Hematopoietic multipotent progenitor cell treated with erythropoietin and hydrocortisone succinate and interleukin-3 and kit ligand, for 17 days (in vitro differentiated cells): ENCODE measurements around the gene CCRL2.
"Not testable (repeated sequence)": the region's sequence is repeated elsewhere in the genome, so short reads cannot be mapped to it uniquely, and the experiment has no call there.

ENCODE experiments used
- DNase-seq: peaks from one replicate; pipeline ENCODE4 v3.0.0-alpha.2; 2015; ENCODE audit warnings: low spot score

The CCRL2 gene

DNA sequence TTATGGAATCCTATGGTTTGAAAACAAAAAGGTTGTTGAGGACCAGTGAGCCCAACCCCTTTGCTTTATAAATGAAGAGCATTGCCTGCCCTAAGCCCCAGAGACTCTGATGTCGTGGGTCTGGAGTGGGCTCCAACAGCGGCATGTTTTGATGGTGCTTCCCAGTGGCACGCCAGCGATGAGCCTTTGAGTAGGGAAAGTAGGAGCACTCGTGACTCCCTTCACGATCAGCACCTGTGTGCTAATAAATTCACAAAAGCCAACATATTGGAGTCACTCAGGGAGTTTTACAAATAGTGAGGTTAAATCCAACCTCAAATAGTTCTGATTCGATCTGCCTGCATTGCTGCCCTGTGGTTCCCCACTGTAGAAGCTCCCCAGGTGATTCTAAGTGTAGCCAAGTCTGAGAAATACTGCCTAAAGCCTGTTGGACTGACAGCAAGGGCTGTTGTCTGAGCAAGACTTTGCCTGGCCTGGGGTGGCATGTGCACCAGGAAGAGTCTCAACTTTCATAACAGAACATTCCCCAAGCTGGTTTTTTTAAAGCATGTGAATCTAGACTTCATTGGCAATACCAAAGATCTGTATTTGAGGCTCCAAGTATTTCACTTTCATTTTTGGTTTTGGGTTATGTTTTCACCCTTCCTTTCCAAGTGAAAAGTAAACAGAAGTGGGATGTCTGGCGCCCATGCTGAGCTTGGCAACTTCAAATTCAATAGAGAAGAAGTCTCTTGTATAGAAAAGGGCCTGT lies 26.4 kb upstream of the CCRL2 start:
- no peak for DNase-seq

DNA sequence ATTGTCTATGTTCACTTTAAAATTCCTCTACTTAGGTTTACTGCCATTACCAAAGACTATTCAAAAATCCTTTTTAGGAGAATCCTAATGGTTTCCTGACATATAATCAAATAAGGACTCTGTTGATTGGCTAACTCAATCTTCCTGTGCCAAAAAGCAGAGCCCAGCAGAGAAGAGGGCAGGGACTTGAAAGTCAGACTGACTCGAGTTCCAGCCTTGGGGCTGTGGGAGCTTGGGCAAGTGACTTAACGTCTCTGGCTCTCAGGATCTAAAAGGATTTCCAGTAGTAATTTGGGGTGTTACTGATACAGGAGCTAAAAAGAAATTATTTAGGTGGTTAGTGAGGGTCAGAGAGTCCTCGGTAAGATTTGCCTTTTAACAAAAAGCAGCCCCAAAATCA lies 25.4 kb upstream of the CCRL2 start:
- no peak for DNase-seq

DNA sequence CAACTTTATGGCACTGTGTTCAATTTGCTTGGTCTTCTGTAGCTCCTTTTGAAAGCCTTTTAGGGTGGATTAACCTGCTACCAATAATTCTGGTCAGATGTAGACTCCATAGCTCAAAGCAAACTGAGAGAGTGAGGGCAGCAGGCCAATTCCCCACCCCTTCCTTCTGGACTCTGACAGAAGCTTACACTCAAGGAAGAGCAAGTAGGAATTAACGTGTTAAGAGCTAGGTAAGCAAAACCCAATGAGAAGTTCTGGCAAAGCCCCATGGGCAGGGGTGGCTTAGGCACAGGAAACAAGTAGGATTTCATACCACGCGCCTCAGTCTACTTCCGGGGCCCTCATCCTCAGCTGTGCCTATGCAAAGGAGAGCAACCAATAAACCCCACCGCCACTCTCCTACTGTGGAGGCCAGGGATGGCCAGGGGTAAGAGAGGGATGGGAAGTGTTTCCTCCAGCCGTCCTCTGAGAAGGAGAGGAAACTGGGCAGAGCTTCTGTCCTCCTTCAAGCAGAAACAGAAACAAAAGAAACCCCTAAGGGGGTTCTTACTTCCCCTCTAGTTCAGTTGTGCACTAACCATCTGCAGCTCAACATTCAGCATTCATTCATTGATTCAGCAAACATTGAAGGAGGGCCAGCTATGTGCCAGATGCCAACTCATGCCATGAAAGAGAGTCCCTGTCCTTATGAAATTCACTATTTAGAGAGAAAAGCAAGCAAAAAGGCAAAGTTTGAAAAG lies 23.7 kb upstream of the CCRL2 start:
- no peak for DNase-seq

DNA sequence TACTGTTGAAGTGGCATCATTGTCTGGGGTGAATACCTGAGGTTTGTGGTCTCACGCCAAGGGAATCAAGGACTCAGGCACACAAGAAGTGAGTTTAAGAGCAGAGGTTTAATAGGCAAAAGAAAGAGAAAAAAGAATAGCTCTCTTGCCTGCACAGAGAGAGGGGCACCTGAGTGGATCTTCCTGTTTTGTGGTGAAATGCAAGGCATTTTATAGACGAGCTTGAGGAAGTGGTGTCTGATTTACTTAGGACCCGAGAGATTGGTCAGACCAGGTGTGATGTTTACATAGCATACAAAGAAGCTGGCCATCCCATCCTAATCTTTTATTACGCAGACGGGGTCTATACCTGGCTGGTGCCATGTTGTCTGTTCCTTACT lies 23.1 kb upstream of the CCRL2 start:
- no peak for DNase-seq

DNA sequence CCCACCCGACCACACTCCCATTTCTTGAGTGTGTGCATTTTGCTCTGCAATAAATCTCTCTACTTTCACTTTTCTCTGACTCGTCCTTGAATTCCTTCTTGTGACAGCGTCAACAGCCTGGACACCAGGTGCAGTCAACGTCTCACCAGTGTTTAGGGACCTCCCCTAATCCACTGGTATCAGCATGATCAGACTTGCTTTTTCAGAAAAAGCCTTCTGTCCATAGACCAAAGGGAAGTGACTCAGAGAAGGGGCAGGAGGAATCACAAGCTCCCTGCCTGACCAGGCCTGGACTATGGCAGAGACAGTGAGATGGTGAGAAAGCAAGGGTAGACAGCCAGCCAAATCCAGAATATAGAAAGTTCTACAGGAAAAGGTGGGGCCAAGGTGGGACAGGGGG lies 20.9 kb upstream of the CCRL2 start:
- DNase-seq: no peak

DNA sequence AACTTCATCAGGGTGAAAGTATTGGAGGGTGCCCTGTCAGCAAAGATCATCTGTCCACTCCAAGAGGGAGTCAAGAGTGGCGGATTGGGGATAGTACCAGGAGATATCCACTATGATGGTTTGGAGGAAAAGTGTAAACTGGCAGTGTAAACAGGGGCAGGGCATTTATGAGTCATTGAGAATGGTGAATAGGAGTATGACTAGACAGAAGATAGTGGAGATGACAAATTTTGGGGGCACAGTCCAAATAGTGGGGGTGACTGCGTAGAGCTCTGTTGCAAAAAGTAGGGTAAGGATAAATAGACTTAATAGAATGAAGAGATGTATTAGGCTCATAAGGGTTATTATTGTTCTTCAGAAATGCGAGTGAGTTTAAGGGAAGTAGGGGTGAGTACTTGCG lies 18.2 kb upstream of the CCRL2 start:
- peak; percentile 37 for DNase-seq

DNA sequence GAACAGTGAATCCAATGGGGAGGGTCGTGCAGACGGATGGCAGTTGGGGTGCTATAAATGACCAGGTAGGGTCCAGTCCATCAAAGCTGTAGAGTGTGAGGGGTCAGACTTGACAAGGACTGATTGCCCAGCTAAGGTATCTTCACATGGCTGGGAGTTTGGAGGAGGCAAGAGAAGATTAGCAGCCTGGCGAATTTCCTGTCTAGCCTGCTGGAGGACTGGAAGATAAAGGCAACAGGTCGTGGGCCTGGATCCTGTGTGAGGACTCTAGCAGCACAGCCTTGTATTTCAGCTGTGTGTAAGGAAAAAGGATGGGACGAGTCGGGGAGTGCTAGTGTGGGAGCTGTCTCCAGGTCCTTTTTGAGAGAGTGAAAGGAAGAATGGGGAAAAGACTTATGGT lies 17.8 kb upstream of the CCRL2 start:
- DNase-seq: no peak

DNA sequence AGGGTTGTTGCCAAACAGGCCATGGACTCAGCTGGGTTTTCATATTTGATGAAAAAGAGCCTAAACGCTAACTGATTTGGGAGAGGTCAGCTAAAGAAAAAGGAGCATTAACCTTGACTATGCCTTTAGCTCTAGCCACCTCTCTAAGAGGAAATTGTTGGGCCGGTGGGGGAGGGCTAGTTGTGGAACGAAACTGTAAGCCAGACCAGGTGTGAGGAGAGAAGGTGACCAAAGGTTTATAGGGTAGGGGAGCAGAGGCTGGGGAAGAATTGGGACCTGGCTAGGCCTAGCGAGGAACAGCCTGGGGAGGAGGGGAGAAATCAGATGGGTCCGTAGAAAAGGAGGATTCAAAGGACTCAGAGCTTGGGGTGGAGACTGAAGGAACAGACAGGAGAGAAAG lies 15.5 kb upstream of the CCRL2 start:
- not testable (repeated sequence) for DNase-seq

DNA sequence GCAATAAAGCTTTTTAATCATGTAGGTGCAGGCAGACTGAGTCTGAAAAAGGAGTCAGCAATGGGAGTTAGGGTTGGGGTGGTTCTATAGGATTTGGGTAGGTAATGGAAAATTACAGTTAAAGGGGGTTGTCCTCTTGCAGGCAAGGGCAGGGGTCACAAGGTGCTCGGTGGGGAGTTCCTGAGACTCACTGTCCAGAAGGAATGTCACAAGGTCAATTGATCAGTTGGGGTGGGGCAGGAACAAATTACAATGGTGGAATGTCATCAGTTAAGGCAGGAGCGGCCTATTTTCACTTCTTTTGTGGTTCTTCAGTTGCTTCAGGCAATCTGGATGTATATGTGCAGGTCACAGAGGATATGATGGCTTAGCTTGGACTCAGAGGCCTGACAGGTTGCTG lies 14.0 kb upstream of the CCRL2 start:
- no peak for DNase-seq

DNA sequence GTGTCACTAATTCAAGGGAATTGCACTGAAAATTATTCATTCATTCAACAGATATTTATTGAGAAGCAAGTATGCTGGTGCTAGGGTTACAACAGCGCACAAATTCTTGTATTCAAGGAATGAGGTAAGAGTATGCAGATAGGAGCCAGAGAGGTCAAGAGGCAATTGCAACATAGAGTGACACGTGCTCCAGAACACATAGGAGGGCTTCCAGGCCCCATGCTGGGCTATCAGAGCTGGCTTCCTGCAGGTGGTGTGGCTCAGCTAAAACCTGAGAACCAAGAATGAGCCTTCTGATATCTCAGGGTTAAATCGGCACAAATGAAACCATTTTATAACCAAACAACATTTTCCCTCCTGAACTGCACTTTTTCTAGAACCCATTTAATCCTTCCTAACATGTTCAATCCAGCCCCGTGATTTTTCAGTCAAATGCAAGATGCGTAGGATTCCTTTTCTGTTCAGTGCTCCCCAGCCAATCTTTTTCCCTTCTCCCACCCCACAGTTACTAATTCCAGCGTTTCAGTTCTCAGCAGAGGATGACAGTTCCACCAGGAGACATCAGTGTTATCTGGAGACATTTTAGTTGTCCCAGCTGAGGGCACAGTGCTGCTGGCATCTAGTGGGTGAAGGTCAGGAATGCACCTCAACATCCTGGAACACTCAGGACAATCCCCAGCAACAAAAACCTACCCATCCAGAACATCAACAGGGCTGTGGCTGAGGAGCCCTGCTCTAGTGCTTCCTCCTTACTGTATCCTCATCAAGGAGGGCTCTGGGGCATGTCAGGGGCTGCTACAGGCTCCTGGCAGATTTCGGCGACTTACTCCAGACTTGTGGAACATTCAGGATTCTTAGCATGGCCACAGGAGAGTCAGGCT lies 13.3 kb upstream of the CCRL2 start:
- DNase-seq: no peak

DNA sequence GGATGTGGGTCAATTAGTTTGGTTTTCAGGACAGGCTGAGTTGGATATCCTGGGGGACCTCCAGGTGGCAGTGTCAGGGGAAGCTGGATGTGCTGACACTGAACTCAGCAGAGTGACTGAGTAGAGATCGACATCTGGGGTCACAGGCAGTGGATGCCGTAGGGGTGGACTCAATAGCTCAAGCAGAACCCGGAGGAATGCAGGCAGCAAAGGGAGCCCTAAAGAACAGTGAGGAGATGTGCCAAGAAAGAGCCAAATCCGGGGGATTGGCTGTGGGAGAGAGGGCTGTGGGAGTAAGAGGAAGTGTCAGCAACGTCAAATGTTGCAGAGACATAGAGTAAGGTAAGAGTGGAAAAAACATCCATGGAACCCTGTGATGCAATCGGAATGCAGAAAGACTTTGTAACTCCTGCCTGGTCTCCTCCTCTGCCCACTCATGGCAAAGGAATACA lies 11.8 kb upstream of the CCRL2 start:
- DNase-seq: peak; percentile 66

DNA sequence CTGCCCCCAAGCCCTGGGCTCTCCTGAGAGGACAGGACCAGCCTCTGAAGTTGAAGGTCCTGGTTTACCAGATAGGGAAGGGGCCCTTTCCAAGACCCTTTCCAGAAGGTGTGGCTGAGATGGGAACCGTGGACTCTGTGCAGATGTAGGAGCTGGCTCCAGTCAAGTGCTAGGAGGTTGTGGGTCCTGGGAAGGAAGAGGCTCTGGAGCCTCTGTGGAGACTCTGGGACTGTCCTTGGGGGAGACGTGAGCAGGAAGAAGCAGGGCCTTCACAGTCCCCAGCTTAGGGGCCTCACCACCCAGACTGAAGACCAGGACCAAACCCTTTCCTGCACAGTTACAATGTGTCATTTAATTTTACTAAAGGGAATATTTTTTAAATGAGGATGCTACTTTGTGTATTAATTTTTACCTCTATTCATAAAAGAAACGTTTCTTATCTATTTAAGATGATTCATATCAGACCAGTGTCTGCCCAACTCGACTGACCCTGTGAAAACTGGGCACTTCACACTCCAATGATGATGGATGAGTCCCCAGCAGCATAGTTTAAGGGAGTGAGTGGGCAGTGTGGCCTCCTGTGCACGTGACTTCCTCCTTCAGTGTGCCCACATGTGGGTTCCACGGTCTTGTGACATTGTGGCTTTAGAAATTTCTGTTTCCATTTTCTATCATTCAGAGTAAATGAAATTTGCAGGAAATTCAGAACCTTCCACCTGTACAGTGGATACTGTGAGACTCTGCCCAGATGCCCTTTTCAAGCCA lies 11.1 kb upstream of the CCRL2 start:
- DNase-seq: no peak

DNA sequence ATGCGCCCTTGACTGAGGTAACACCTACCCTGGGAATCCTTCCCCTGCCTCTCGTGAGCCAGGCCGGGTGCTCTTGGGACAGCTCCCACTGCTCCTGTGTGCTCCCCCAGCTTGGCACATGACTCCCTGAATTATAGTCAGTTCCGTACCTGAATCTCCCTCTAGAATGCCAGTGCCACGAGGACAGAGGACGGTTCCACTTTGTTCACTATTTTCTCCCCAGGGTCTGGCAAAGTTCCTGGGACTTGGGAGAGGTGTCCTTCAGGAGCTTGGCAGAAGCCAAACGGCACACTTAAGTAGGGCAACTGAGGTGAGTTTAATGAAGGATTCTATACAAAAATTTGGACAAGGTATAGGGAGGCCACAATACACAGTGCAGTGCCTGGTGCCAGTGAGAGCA lies 9.9 kb upstream of the CCRL2 start:
- no peak for DNase-seq

DNA sequence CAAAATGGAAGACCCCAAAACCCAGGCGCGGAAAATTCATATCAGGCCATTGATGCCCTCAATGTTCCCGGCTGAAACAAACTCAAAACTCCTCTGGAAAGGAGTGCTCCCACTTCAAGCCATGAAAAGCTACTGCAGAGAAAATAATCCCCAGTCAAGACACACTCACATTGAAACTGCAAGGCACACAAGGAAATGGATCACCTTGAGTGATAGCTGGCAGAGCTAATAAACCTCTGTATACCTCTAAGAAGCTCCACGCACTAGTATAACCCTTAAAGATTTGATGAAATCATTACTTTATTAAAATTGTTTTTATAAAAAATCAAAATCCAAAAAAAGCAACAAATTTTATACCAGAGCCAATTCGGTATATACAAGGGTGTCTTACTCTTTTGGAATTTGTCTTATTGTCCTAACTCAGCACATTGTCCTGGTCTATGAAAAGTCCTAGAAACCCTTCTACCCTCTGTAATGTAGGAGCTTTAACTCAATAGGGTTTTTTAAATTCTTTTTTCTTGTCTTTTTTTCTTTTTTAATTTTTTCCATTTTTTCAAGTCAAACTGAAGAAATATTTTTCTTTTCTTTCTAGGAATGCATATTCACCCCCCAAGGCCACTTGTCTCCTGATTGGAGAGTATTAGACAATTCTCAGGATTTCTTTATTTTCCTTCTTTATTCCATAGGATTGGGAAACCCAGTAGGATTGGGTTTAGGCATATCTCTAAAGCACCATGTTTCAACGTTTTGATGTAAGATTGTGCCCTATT lies 8.7 kb upstream of the CCRL2 start:
- no peak for DNase-seq

DNA sequence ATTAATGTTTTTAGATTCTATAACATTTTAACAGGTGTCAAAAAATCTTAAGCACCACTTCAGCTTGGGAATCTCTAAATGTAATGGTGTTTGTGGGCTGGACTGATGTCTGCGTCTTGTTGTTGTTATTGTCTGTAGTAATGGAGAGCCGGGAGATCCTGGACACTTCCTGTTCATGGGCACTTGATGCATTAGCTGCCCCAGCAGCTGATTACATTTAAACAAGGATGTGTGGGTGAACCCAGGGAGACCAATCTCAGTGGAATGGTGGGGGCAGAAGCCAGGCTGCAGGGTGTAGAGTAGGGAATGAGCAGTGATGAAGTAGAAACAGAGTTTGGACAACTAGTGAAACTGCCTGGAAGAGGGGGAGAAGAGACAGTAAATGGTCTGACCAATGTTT lies 8.0 kb upstream of the CCRL2 start:
- no peak for DNase-seq

DNA sequence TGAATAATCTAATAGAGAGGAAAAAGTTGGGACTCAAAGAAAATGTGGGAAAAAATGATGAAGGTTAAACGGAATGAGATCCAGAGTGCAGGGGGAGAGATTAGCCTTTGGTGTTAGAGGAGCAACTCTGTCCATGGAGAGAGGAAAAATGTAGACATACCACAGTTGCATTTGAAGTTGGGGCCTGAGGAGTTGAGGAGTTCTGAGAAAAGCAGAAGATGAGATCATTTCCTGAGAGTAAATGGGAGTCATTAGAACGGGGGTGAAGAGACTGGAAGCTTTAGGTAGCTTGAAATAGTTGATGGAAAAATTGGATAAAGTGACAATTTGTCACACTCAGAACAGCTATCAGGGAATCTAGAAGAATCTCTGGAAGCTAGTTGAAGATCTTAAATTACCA lies 7.5 kb upstream of the CCRL2 start:
- no peak for DNase-seq

DNA sequence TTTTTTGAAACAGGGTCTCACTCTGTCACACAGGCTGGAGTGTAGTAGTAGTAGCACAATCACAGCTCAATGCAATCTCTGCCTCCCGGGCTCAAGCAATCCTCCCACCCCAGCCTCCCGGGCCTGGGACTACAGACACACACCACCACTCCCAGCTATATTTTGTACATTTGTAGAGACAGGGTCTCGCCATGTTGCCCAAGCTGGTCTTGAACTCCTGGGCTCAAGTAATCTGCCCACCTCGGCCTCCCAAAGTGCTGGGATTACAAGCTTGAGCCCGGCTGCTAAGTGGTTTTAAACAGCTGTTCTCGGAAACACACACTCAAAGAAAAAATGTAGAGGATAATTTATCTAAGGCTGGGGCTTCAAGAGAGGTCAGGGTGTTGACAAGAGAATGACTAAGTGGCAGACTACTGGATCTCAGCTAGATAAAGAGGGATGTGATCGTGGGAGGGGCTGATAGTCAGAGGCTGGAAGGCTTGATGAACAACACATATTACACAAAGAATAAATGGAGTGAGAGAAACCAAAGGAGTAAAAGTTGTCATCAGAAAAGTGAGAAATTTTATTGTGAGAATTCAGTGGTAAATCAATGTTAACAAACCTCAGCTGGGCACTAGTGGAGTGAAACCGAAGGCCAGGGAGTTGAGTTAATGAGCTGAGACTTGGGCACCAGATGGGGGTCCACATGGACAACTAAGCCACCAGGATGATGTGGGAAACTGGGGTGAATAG lies 6.9 kb upstream of the CCRL2 start:
- DNase-seq: peak; percentile 60

DNA sequence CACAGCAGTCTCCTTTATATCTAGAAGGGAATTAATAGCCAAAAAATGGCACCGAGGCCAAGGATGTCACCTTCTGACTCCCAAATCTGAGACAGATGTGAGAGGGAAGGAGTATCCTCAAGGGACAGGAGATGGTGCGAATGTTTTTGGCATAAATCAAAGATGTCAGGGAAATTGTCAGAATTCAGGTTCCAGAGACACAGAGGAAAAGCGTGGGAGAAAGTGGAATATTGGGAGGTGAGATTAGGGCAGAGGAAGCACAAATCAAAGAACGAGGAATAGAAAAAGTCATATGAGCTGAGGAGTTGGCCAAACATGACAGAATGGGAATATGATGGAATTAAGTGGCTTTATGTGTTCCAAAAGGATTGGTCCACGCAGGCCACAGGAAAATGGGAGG lies 6.2 kb upstream of the CCRL2 start:
- no peak for DNase-seq

DNA sequence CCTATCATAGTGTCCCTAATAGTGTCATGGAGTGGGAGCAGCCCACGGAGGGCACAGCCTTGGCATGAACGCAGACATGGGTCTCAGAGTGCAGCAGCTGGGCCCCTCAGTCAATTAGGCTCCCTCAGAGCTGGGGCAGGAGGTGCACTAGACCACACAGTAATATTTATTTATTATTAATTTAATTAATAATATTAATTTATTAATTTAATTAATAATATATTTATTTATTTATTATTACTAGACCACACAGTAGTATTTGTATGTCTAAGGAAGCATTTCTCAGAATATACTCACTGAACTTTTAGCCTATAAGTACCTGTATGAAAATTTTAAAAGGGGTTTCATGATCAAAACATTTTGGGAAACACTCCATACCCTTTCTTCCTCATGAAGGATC lies 5.5 kb upstream of the CCRL2 start:
- DNase-seq: no peak

DNA sequence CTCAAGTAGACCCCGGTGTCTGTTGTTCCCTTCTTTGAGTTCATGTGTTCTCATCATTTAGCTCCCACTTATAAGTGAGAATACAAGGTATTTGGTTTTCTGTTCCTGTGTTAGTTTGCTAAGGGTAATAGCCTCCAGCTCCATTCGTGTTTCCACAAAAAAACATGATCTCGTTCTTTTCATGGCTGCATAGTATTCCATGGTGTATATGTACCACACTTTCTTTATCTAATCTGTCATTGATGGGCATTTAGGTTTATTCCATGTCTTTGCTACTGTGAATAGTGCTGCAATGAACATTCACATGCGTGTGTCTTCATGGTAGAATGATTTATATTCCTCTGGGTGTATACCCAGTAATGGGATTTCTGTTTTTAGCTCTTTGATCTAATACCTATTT lies 4.2 kb upstream of the CCRL2 start:
- DNase-seq: not testable (repeated sequence)
